ENCODE data around the gene OSBPL3.
"Not testable (repeated sequence)": the region's sequence is repeated elsewhere in the genome, so short reads cannot be mapped to it uniquely, and the experiment has no call there.

- TF ChIP-seq, protein P1, sequence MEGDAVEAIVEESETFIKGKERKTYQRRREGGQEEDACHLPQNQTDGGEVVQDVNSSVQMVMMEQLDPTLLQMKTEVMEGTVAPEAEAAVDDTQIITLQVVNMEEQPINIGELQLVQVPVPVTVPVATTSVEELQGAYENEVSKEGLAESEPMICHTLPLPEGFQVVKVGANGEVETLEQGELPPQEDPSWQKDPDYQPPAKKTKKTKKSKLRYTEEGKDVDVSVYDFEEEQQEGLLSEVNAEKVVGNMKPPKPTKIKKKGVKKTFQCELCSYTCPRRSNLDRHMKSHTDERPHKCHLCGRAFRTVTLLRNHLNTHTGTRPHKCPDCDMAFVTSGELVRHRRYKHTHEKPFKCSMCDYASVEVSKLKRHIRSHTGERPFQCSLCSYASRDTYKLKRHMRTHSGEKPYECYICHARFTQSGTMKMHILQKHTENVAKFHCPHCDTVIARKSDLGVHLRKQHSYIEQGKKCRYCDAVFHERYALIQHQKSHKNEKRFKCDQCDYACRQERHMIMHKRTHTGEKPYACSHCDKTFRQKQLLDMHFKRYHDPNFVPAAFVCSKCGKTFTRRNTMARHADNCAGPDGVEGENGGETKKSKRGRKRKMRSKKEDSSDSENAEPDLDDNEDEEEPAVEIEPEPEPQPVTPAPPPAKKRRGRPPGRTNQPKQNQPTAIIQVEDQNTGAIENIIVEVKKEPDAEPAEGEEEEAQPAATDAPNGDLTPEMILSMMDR (IDR thresholded peaks at IDR 0.05) = not testable (repeated sequence)
- not testable (repeated sequence) for TF ChIP-seq POLR2A (IDR thresholded peaks at IDR 0.05)
Observed at GRCh38 chr7:25017671-25018070, 37.7 kb upstream of the OSBPL3 start.

All from body of pancreas (tissue), 4 donors.